H1 (cell line): ENCODE measurements around the gene PCDHA10. TPM values are rescaled to one million over a fixed set of nuclear protein-coding genes. Genes with fewer than 3 reads are reported as not detected.

Source experiments
- CTCF ChIA-PET: fragments of 300-600 bp; sonication (Branson Sonifier 250); formaldehyde crosslinking; loops from one replicate; lab custom pipeline; 2021; ENCODE audit not compliant: partially characterized antibody; lab: Charles Lee
- POLR2A ChIA-PET: fragments of 300-600 bp; sonication (Branson Sonifier 250); formaldehyde crosslinking; loops from one replicate; lab custom pipeline; 2021; ENCODE audit warnings: inconsistent platforms; ENCODE audit not compliant: partially characterized antibody; lab: Charles Lee
- DNase-seq, 2 experiments: peaks; one replicate each; pipeline versions ENCODE4 v3.0.0 to v3.0.0-alpha.2; 2010 to 2022; ENCODE audit warnings: low spot score in 2 of 2, low read depth in 1 of 2, mixed read lengths in 1 of 2
- FAIRE-seq: peaks from 2 replicates; lab custom pipeline; 2011; peaks lifted over from hg19 to GRCh38; lab: Jason Lieb, UNC
- H2AFZ ChIP-seq: 2 replicates; pipeline ENCODE4 v1.8.1; 2012; ENCODE audit warnings: low read length, inconsistent platforms
- H2AK5ac ChIP-seq: 2 replicates; pipeline ENCODE4 v1.6.1; 2013; ENCODE audit warnings: low read depth, low read length
- H2BK120ac ChIP-seq: replicated peaks from 2 replicates; pipeline ENCODE3; 2013; ENCODE audit warnings: low read depth, low read length, inconsistent platforms
- H2BK12ac ChIP-seq: 2 replicates; pipeline ENCODE4 v1.6.1; 2013; ENCODE audit warnings: low read depth, low read length
- H2BK15ac ChIP-seq: 2 replicates; pipeline ENCODE4 v1.6.1; 2013; ENCODE audit warnings: low read length
- H2BK20ac ChIP-seq: 2 replicates; pipeline ENCODE4 v1.6.1; 2013; ENCODE audit warnings: low read length
- H2BK5ac ChIP-seq: 2 replicates; pipeline ENCODE4 v1.6.1; 2013; ENCODE audit warnings: low read depth, low read length
- H3K14ac ChIP-seq: 2 replicates; pipeline ENCODE4 v1.6.1; 2013; ENCODE audit warnings: inconsistent platforms; ENCODE audit not compliant: insufficient read length
- H3K18ac ChIP-seq: 2 replicates; pipeline ENCODE4 v1.6.1; 2013; ENCODE audit warnings: low read length; ENCODE audit errors: extremely low read depth
- H3K23ac ChIP-seq: 2 replicates; pipeline ENCODE4 v1.6.1; 2013; ENCODE audit warnings: inconsistent platforms; ENCODE audit not compliant: insufficient read length
- H3K23me2 ChIP-seq: 2 replicates; pipeline ENCODE4 v1.6.1; 2013; ENCODE audit warnings: low read depth, low read length
- H3K27ac ChIP-seq: 2 replicates; pipeline ENCODE4 v1.6.1; 2011; ENCODE audit warnings: low read depth, low read length, inconsistent platforms
- H3K27me3 ChIP-seq, 4 experiments: replicated peaks in 1 of 4; 1 replicate in 1 of 4; 2 replicates in 3 of 4; pipeline versions ENCODE4 v1.6.1 to v1.8.1; 2011 to 2013; ENCODE audit warnings: low read length in 3 of 4, mild to moderate bottlenecking in 3 of 4, inconsistent platforms in 2 of 4, mixed read lengths in 2 of 4, moderate library complexity in 1 of 4; ENCODE audit not compliant: control insufficient read depth in 3 of 4, insufficient read depth in 3 of 4; ENCODE audit errors: extremely low read depth in 1 of 4
- H3K36me3 ChIP-seq, 4 experiments: 2 replicates each; pipeline versions ENCODE4 v1.6.1 to v1.8.1; 2011 to 2013; ENCODE audit warnings: mild to moderate bottlenecking in 4 of 4, low read length in 3 of 4, moderate library complexity in 2 of 4, control low read depth in 1 of 4, inconsistent platforms in 1 of 4; ENCODE audit not compliant: insufficient read depth in 4 of 4, control insufficient read depth in 2 of 4
- H3K4ac ChIP-seq: replicated peaks from 2 replicates; pipeline ENCODE3; 2013; ENCODE audit warnings: low read length, low read depth, mixed read lengths, inconsistent platforms; ENCODE audit not compliant: insufficient read length
- H3K4me1 ChIP-seq, 4 experiments: replicated peaks in 1 of 4; 1 replicate in 1 of 4; 2 replicates in 3 of 4; pipeline versions ENCODE4 v1.6.1 to v1.8.1; 2011 to 2013; ENCODE audit warnings: low read length in 3 of 4, inconsistent platforms in 2 of 4, mixed read lengths in 1 of 4; ENCODE audit not compliant: insufficient read depth in 4 of 4, control insufficient read depth in 3 of 4
- H3K4me2 ChIP-seq, 2 experiments: 2 replicates each; pipeline versions ENCODE4 v1.6.1 to v1.8.1; 2011 to 2013; ENCODE audit warnings: low read depth in 2 of 2, low read length in 2 of 2, control low read depth in 1 of 2, inconsistent platforms in 1 of 2, mild to moderate bottlenecking in 1 of 2; ENCODE audit not compliant: insufficient read depth in 1 of 2
- H3K4me3 ChIP-seq, 4 experiments: fragments of 200-600, 300-600 bp in 1 of 4; sonication (generic), shearing (Covaris generic), sonication (Bioruptor Twin) in 1 of 4; 2 replicates each; pipeline versions ENCODE4 v1.5.1 to v1.8.1; 2011 to 2016; ENCODE audit warnings: low read length in 4 of 4, low read depth in 3 of 4, control low read depth in 2 of 4, inconsistent platforms in 2 of 4, mild to moderate bottlenecking in 2 of 4, mixed read lengths in 1 of 4, moderate library complexity in 1 of 4; ENCODE audit not compliant: insufficient read depth in 2 of 4; ENCODE audit errors: extremely low read depth in 1 of 4
- H3K56ac ChIP-seq: replicated peaks from 2 replicates; pipeline ENCODE3; 2013; ENCODE audit warnings: low read depth, mild to moderate bottlenecking, mixed read lengths, low read length, inconsistent platforms; ENCODE audit not compliant: insufficient read length
- H3K79me1 ChIP-seq: 2 replicates; pipeline ENCODE4 v1.6.1; 2013; ENCODE audit warnings: low read depth, low read length, control low read depth
- H3K79me2 ChIP-seq, 2 experiments: 2 replicates each; pipeline versions ENCODE4 v1.6.1 to v1.8.1; 2012 to 2013; ENCODE audit warnings: low read length in 2 of 2, mild to moderate bottlenecking in 2 of 2, inconsistent platforms in 1 of 2; ENCODE audit not compliant: insufficient read depth in 2 of 2, control insufficient read depth in 1 of 2
- H3K9ac ChIP-seq, 4 experiments: replicated peaks in 1 of 4; 1 replicate in 1 of 4; 2 replicates in 3 of 4; pipeline versions ENCODE4 v1.6.1 to v1.8.1; 2011 to 2013; ENCODE audit warnings: low read depth in 3 of 4, low read length in 3 of 4, control low read depth in 2 of 4, mild to moderate bottlenecking in 2 of 4, moderate library complexity in 2 of 4, inconsistent platforms in 1 of 4; ENCODE audit errors: extremely low read depth in 1 of 4
- H3K9me3 ChIP-seq, 2 experiments: 2 replicates each; pipeline versions ENCODE4 v1.6.1 to v1.8.1; 2012 to 2013; ENCODE audit warnings: mild to moderate bottlenecking in 2 of 2, moderate library complexity in 2 of 2, control low read depth in 1 of 2, inconsistent platforms in 1 of 2, low read depth in 1 of 2, low read length in 1 of 2, mixed read lengths in 1 of 2; ENCODE audit not compliant: insufficient read depth in 2 of 2
- H4K20me1 ChIP-seq, 2 experiments: replicated peaks in 1 of 2; 2 replicates each; pipeline versions ENCODE3 to v1.8.1; 2011 to 2013; ENCODE audit warnings: inconsistent platforms in 2 of 2, low read length in 2 of 2, mild to moderate bottlenecking in 1 of 2; ENCODE audit not compliant: insufficient read depth in 2 of 2, control insufficient read depth in 1 of 2
- H4K5ac ChIP-seq: 2 replicates; pipeline ENCODE4 v1.6.1; 2013; ENCODE audit warnings: low read length, low read depth, mixed read lengths, inconsistent platforms; ENCODE audit not compliant: insufficient read length
- H4K8ac ChIP-seq: 2 replicates; pipeline ENCODE4 v1.8.0; 2013; ENCODE audit warnings: mild to moderate bottlenecking, moderate library complexity, low read length, inconsistent platforms; ENCODE audit not compliant: insufficient read depth; ENCODE audit errors: extremely low read depth
- H4K91ac ChIP-seq: replicated peaks from 2 replicates; pipeline ENCODE3; 2013; ENCODE audit warnings: low read length, mixed read lengths, inconsistent platforms; ENCODE audit not compliant: insufficient read length
- BCL11A ChIP-seq, 2 experiments: IDR thresholded peaks; one replicate each; pipeline ENCODE4 v1.6.1; 2011; ENCODE audit warnings: low read depth in 2 of 2, low read length in 2 of 2, mild to moderate bottlenecking in 2 of 2
- BRCA1 ChIP-seq: IDR thresholded peaks from 2 replicates; pipeline ENCODE4 v1.6.1; 2012; ENCODE audit warnings: low read depth, low read length, improper control_type of control experiment
- GABPA ChIP-seq: IDR thresholded peaks from 2 replicates; pipeline ENCODE4 v1.6.1; 2011; ENCODE audit warnings: mild to moderate bottlenecking, low read length, moderate library complexity, borderline replicate concordance; ENCODE audit not compliant: insufficient read depth
- NANOG ChIP-seq: IDR thresholded peaks from 2 replicates; pipeline ENCODE4 v1.6.1; 2011; ENCODE audit warnings: low read length, low read depth, mild to moderate bottlenecking, inconsistent platforms; ENCODE audit not compliant: insufficient read depth, poor library complexity, severe bottlenecking
- RFX5 ChIP-seq: IDR thresholded peaks from 2 replicates; pipeline ENCODE4 v1.6.1; 2011; ENCODE audit warnings: low read depth, low read length, improper control_type of control experiment, borderline replicate concordance
- SAP30 ChIP-seq: fragments of 300-600 bp; sonication (generic); IDR thresholded peaks from 2 replicates; pipeline ENCODE4 v1.7.1; 2012; ENCODE audit warnings: low read length, moderate library complexity, mild to moderate bottlenecking, inconsistent platforms; ENCODE audit not compliant: insufficient read depth, insufficient replicate concordance
- TAF7 ChIP-seq: optimal IDR thresholded peaks from 2 replicates; pipeline ENCODE3; 2011; ENCODE audit warnings: low read depth, mild to moderate bottlenecking, inconsistent platforms, low read length, moderate library complexity, borderline replicate concordance
- TBP ChIP-seq: IDR thresholded peaks from 2 replicates; pipeline ENCODE4 v1.6.1; 2011; ENCODE audit warnings: low read depth, low read length, improper control_type of control experiment
- TCF12 ChIP-seq: IDR thresholded peaks from 2 replicates; pipeline ENCODE4 v1.6.1; 2011; ENCODE audit warnings: low read depth, mild to moderate bottlenecking, low read length
- WGBS, 2 experiments: shearing (Covaris generic) in 1 of 2; methylation state at CpG; one replicate each; pipeline versions ENCODE4 v1.1.6 to v1.1.7; 2013 to 2015; ENCODE audit warnings: low lambda C conversion rate in 2 of 2, mixed read lengths in 2 of 2, inconsistent platforms in 1 of 2, low coverage in 1 of 2, missing lambda C conversion rate in 1 of 2; ENCODE audit not compliant: insufficient replicate concordance in 2 of 2, insufficient coverage in 1 of 2, insufficient read length in 1 of 2; ENCODE audit errors: extremely low coverage in 1 of 2, missing lambda C conversion rate in 1 of 2; 5-methylcytosine and 5-hydroxymethylcytosine counted together
- polyA plus RNA-seq, 7 experiments: library from polyadenylated mRNA; depleted of rRNA in 3 of 7; stranded (reverse) in 5 of 7; unstranded in 2 of 7; fragments of >200 nt in 5 of 7; fragments of 200-250 nt in 2 of 7; gene quantifications; 1 replicate in 5 of 7; 2 replicates in 1 of 7; 4 replicates in 1 of 7; pipeline versions ENCODE4 v1.2.1 to v1.2.3, GENCODE V29; 2011 to 2013; ENCODE audit warnings: missing spikeins in 2 of 7, mixed read lengths in 2 of 7
- total RNA-seq: library from RNA; stranded (reverse); fragmentation: NEBNext Ultra II Directional; extraction: Animal tissue kit (Norgen Biotek cat#: 25700); gene quantifications from 2 replicates; pipeline ENCODE4 v1.2.1, GENCODE V29; 2021

Gene PCDHA10
- total and polyA plus RNA-seq, 2 of the 8 experiments (the other 6 are each of a cell fraction or from before 2014, with no cell fraction given): 2.8 to 5.4 TPM

DNA sequence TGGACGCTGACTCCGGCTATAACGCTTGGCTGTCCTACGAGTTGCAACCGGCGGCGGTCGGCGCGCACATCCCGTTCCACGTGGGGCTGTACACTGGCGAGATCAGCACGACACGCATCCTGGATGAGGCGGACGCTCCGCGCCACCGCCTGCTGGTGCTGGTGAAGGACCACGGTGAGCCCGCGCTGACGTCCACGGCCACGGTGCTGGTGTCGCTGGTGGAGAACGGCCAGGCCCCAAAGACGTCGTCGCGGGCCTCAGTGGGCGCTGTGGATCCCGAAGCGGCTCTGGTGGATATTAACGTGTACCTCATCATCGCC, 21.5 kb downstream of the PCDHA10 start:
- no peak overlapping the region for H3K27ac ChIP-seq
- H3K36me3 ChIP-seq: peaks cover 0 to 11% (median 0%) of the 10 kb centered on the region in 4 experiments; a peak in 2 of 8 replicates
- H2BK20ac ChIP-seq: no peak overlapping the region
- H3K9me3 ChIP-seq: no peaks in the 10 kb centered on the region
- peaks cover 0 to 3% of the 10 kb centered on the region in 2 experiments for H4K20me1 ChIP-seq
- H2BK12ac ChIP-seq: no peak overlapping the region
- H2BK120ac ChIP-seq: no peak overlapping the region
- no peak overlapping the region; the same call in 1 of the 2 replicates for H4K8ac ChIP-seq
- H2BK5ac ChIP-seq: no peak overlapping the region
- no peak overlapping the region for H3K18ac ChIP-seq
- peaks cover 0 to 9% of the 10 kb centered on the region in 2 experiments; a peak in 2 of 4 replicates for H3K79me2 ChIP-seq
- WGBS, 2 experiments: 96% methylated on average over 27 of the region's 37 CpGs; no CpG with 5 or more reads in 1 of the 2 experiments
- no peak overlapping the region for H2AK5ac ChIP-seq
- FAIRE-seq (no peak), DNase-seq (no peak)
- POLR2A ChIA-PET: interaction anchor here (3.6 kb wide), 1 partner anchor 164 kb away, joined by 32 read pairs; no protein-coding TSS in a partner anchor
- no peak overlapping the region for H2BK15ac ChIP-seq
- TF ChIP-seq BCL11A (IDR thresholded peaks at IDR 0.05; ENCODE audit: low read depth in 2 of 2, low read length in 2 of 2): no peak
- no peak for TF ChIP-seq TBP
- no peak for TF ChIP-seq SAP30
- no peak for TF ChIP-seq TCF12
- no peak for TF ChIP-seq TAF7
- TF ChIP-seq NANOG: no peak
- no peak for TF ChIP-seq RFX5
- TF ChIP-seq BRCA1: no peak
- TF ChIP-seq GABPA: no peak
- H3K4me3 ChIP-seq: no peak overlapping the region
- H4K91ac ChIP-seq: no peak overlapping the region
- H3K14ac ChIP-seq: no peak overlapping the region
- H3K4ac ChIP-seq: no peak overlapping the region
- no peak overlapping the region for H3K56ac ChIP-seq
- CTCF ChIA-PET: interaction anchor here (0.9 to 9.3 kb wide), 7 partner anchors 8 to 174 kb away, joined by 4 to 141 read pairs (median 13); partner anchors contain the start of genes PCDHA10, PCDHA11, PCDHA4 and PCDHA8
- H3K9ac ChIP-seq: no peak overlapping the region
- no peaks in the 10 kb centered on the region for H3K27me3 ChIP-seq
- H3K4me1 ChIP-seq: no peaks in the 10 kb centered on the region; a peak in 2 of 7 replicates
- H2AFZ ChIP-seq: no peak overlapping the region
- H3K4me2 ChIP-seq: no peak overlapping the region
- H3K23me2 ChIP-seq: no peaks in the 10 kb centered on the region
- H4K5ac ChIP-seq: no peak overlapping the region
- H3K23ac ChIP-seq: no peak overlapping the region
- H3K79me1 ChIP-seq: no peaks in the 10 kb centered on the region
